Camera-type eye (tissue), 1 donor: ENCODE measurements around the gene LIMK2. TPM values are rescaled to one million over a fixed set of nuclear protein-coding genes. Genes with fewer than 3 reads are reported as not detected.

ENCODE experiments used
- total RNA-seq: library from RNA; depleted of rRNA; stranded (reverse); fragments of >200 nt; gene quantifications from one replicate; pipeline ENCODE4 v1.2.3, GENCODE V29; 2014

Gene LIMK2
- 49.1 TPM for total RNA-seq

DNA sequence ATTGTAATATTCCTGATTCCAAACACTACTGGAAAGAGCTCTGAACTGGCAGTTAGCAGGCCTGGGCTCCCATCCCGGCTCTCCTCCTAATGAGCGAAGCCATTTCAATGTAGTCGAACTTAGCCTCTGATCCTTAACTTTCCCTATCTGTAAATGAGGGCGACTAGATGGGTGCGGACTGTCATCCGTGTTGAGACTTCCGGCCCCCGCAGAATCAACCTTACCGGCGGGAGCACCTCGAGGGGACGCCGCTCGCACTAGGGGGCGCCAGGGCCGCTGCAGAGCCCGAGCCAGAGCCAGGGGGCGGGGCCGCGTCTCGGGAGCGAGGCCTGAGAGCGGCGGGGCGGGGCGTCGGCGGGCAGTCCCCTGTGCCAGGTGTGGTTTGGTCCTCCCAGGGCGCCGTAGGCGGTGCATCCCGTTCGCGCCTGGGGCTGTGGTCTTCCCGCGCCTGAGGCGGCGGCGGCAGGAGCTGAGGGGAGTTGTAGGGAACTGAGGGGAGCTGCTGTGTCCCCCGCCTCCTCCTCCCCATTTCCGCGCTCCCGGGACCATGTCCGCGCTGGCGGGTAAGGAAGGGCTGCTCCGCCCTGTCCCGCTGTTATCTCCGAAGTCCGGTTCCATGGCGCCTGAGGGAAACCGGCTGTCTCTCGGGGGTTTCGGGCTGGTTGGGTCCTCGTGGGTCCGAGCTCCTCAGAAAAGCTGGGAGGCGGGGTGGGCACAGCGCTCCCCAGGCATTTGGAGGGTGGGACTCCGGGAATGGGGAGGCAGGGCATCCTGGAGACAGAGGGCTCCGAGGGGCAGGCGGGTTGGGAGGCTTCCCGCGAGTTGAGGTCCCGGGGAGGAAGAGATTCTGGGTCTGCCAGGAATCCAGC, at the start of gene LIMK2:
Gene LIMK2, plus strand, starts transcription at position 437 of the 869 bp plus-strand sequence. Its CDS starts 111 bp downstream, at position 548.

GRCh38 chr22:31292236-31292989, 80.3 kb downstream of the LIMK2 start, which contains the start of gene PIK3IP1:
Gene PIK3IP1, minus strand, starts transcription at chr22:31292488. Its CDS starts 144 bp downstream, at chr22:31292344.

Other genes with a start within 250 kb of the LIMK2 start
- gene MORC2, start 243.5 kb upstream of the LIMK2 start, total RNA-seq: 28.5 TPM
- 141 TPM for gene TUG1, start 243.0 kb upstream of the LIMK2 start, total RNA-seq
- gene SMTN, start 131.0 kb upstream of the LIMK2 start, total RNA-seq: 97.1 TPM
- gene SELENOM, start 104.7 kb upstream of the LIMK2 start, total RNA-seq: 63.3 TPM
- 2.7 TPM for gene INPP5J, start 89.3 kb upstream of the LIMK2 start, total RNA-seq
- not detected for gene PLA2G3, start 71.8 kb upstream of the LIMK2 start, total RNA-seq
- 33.5 TPM for gene RNF185, start 52.1 kb upstream of the LIMK2 start, total RNA-seq
- gene PIK3IP1, start 80.2 kb downstream of the LIMK2 start, total RNA-seq: 23.3 TPM
- gene PATZ1, start 134.0 kb downstream of the LIMK2 start, total RNA-seq: 43.4 TPM
- gene DRG1, start 187.3 kb downstream of the LIMK2 start, total RNA-seq: 80.5 TPM